H1 (cell line): ENCODE data around the gene OSGEPL1. TPM values are rescaled to one million over a fixed set of nuclear protein-coding genes. Genes with fewer than 3 reads are reported as not detected.

ENCODE experiments used
- BCL11A ChIP-seq, 2 experiments: IDR thresholded peaks; one replicate each; pipeline ENCODE4 v1.6.1; 2011; ENCODE audit warnings: low read depth in 2 of 2, low read length in 2 of 2, mild to moderate bottlenecking in 2 of 2
- HDAC6 ChIP-seq: IDR thresholded peaks from one replicate; pipeline ENCODE4 v1.7.1; 2012; ENCODE audit warnings: low read depth, mild to moderate bottlenecking, inconsistent platforms, low read length, moderate library complexity
- polyA plus RNA-seq, 7 experiments: library from polyadenylated mRNA; depleted of rRNA in 3 of 7; stranded (reverse) in 5 of 7; unstranded in 2 of 7; fragments of >200 nt in 5 of 7; fragments of 200-250 nt in 2 of 7; gene quantifications; 1 replicate in 5 of 7; 2 replicates in 1 of 7; 4 replicates in 1 of 7; pipeline versions ENCODE4 v1.2.1 to v1.2.3, GENCODE V29; 2011 to 2013; ENCODE audit warnings: missing spikeins in 2 of 7, mixed read lengths in 2 of 7
- total RNA-seq: library from RNA; stranded (reverse); fragmentation: NEBNext Ultra II Directional; extraction: Animal tissue kit (Norgen Biotek cat#: 25700); gene quantifications from 2 replicates; pipeline ENCODE4 v1.2.1, GENCODE V29; 2021
- TF ChIP-seq, protein P1 (sequence below): fragments of 300-600 bp; sonication (generic); IDR thresholded peaks from 2 replicates; pipeline ENCODE4 v1.7.1; 2012; ENCODE audit warnings: low read length, moderate library complexity, mild to moderate bottlenecking, inconsistent platforms; ENCODE audit not compliant: insufficient replicate concordance

OSGEPL1 gene
- total and polyA plus RNA-seq, 2 of the 8 experiments (the other 6 are each of a cell fraction or from before 2014, with no cell fraction given) = 7.1 to 15.7 TPM

GRCh38 chr2:189719571-189719970 is 43.0 kb downstream of the OSGEPL1 start (continued):
- TF ChIP-seq, protein P1, sequence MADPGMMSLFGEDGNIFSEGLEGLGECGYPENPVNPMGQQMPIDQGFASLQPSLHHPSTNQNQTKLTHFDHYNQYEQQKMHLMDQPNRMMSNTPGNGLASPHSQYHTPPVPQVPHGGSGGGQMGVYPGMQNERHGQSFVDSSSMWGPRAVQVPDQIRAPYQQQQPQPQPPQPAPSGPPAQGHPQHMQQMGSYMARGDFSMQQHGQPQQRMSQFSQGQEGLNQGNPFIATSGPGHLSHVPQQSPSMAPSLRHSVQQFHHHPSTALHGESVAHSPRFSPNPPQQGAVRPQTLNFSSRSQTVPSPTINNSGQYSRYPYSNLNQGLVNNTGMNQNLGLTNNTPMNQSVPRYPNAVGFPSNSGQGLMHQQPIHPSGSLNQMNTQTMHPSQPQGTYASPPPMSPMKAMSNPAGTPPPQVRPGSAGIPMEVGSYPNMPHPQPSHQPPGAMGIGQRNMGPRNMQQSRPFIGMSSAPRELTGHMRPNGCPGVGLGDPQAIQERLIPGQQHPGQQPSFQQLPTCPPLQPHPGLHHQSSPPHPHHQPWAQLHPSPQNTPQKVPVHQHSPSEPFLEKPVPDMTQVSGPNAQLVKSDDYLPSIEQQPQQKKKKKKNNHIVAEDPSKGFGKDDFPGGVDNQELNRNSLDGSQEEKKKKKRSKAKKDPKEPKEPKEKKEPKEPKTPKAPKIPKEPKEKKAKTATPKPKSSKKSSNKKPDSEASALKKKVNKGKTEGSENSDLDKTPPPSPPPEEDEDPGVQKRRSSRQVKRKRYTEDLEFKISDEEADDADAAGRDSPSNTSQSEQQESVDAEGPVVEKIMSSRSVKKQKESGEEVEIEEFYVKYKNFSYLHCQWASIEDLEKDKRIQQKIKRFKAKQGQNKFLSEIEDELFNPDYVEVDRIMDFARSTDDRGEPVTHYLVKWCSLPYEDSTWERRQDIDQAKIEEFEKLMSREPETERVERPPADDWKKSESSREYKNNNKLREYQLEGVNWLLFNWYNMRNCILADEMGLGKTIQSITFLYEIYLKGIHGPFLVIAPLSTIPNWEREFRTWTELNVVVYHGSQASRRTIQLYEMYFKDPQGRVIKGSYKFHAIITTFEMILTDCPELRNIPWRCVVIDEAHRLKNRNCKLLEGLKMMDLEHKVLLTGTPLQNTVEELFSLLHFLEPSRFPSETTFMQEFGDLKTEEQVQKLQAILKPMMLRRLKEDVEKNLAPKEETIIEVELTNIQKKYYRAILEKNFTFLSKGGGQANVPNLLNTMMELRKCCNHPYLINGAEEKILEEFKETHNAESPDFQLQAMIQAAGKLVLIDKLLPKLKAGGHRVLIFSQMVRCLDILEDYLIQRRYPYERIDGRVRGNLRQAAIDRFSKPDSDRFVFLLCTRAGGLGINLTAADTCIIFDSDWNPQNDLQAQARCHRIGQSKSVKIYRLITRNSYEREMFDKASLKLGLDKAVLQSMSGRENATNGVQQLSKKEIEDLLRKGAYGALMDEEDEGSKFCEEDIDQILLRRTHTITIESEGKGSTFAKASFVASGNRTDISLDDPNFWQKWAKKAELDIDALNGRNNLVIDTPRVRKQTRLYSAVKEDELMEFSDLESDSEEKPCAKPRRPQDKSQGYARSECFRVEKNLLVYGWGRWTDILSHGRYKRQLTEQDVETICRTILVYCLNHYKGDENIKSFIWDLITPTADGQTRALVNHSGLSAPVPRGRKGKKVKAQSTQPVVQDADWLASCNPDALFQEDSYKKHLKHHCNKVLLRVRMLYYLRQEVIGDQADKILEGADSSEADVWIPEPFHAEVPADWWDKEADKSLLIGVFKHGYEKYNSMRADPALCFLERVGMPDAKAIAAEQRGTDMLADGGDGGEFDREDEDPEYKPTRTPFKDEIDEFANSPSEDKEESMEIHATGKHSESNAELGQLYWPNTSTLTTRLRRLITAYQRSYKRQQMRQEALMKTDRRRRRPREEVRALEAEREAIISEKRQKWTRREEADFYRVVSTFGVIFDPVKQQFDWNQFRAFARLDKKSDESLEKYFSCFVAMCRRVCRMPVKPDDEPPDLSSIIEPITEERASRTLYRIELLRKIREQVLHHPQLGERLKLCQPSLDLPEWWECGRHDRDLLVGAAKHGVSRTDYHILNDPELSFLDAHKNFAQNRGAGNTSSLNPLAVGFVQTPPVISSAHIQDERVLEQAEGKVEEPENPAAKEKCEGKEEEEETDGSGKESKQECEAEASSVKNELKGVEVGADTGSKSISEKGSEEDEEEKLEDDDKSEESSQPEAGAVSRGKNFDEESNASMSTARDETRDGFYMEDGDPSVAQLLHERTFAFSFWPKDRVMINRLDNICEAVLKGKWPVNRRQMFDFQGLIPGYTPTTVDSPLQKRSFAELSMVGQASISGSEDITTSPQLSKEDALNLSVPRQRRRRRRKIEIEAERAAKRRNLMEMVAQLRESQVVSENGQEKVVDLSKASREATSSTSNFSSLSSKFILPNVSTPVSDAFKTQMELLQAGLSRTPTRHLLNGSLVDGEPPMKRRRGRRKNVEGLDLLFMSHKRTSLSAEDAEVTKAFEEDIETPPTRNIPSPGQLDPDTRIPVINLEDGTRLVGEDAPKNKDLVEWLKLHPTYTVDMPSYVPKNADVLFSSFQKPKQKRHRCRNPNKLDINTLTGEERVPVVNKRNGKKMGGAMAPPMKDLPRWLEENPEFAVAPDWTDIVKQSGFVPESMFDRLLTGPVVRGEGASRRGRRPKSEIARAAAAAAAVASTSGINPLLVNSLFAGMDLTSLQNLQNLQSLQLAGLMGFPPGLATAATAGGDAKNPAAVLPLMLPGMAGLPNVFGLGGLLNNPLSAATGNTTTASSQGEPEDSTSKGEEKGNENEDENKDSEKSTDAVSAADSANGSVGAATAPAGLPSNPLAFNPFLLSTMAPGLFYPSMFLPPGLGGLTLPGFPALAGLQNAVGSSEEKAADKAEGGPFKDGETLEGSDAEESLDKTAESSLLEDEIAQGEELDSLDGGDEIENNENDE = no peak
- TF ChIP-seq HDAC6 (no peak), BCL11A (IDR thresholded peaks at IDR 0.05; ENCODE audit: low read depth in 2 of 2, low read length in 2 of 2) (no peak)
